GM21367 (cell line): ENCODE data around the gene ENDOU.

Source experiments
- ATAC-seq: cut with Tn5 transposase; IDR thresholded peaks from one replicate; pipeline ENCODE4 v1.9.1; 2021; ENCODE audit not compliant: unreplicated experiment

Gene ENDOU

GRCh38 chr12:47722941-47723631 lies 2.2 kb downstream of the ENDOU start:
- no peak for ATAC-seq

- no peak for ATAC-seq
Observed at GRCh38 chr12:47722136-47722834, 3.0 kb downstream of the ENDOU start.

GRCh38 chr12:47721431-47721973 lies 3.8 kb downstream of the ENDOU start:
- ATAC-seq, result no peak

- ATAC-seq, result no peak
Observed at GRCh38 chr12:47718531-47718930, 6.8 kb downstream of the ENDOU start.

GRCh38 chr12:47717443-47718193 lies 7.7 kb downstream of the ENDOU start:
- ATAC-seq, result no peak

GRCh38 chr12:47717046-47717442 lies 8.2 kb downstream of the ENDOU start:
- no peak for ATAC-seq

- no peak for ATAC-seq
Observed at GRCh38 chr12:47715877-47716548, 9.3 kb downstream of the ENDOU start.

- ATAC-seq, result peak; percentile 66
Observed at GRCh38 chr12:47715393-47715876, 9.9 kb downstream of the ENDOU start.

GRCh38 chr12:47714826-47715386 lies 10.4 kb downstream of the ENDOU start:
- ATAC-seq, result no peak

GRCh38 chr12:47712171-47712570 lies 13.1 kb downstream of the ENDOU start:
- ATAC-seq, result no peak

- ATAC-seq, result no peak
Observed at GRCh38 chr12:47711448-47711847, 13.8 kb downstream of the ENDOU start.

GRCh38 chr12:47710278-47710677 lies 15.0 kb downstream of the ENDOU start:
- ATAC-seq, result no peak

GRCh38 chr12:47709671-47710070 lies 15.6 kb downstream of the ENDOU start:
- no peak for ATAC-seq

GRCh38 chr12:47709237-47709636 lies 16.1 kb downstream of the ENDOU start:
- no peak for ATAC-seq

- ATAC-seq, result no peak
Observed at GRCh38 chr12:47707905-47708543, 17.3 kb downstream of the ENDOU start.

- no peak for ATAC-seq
Observed at GRCh38 chr12:47707355-47707754, 17.9 kb downstream of the ENDOU start.

GRCh38 chr12:47705566-47706425 lies 19.5 kb downstream of the ENDOU start, which contains the start of gene RPAP3:
RPAP3 (minus strand) TSS chr12:47706030; CDS start chr12:47702840, 3,190 bp downstream.
- ATAC-seq, result peak; percentile 69

- ATAC-seq, result no peak
Observed at GRCh38 chr12:47705229-47705565, 20.1 kb downstream of the ENDOU start.

- ATAC-seq, result no peak
Observed at GRCh38 chr12:47704719-47705118, 20.6 kb downstream of the ENDOU start.
